Measurements from ENCODE around the gene OFD1.

OFD1 gene

DNA sequence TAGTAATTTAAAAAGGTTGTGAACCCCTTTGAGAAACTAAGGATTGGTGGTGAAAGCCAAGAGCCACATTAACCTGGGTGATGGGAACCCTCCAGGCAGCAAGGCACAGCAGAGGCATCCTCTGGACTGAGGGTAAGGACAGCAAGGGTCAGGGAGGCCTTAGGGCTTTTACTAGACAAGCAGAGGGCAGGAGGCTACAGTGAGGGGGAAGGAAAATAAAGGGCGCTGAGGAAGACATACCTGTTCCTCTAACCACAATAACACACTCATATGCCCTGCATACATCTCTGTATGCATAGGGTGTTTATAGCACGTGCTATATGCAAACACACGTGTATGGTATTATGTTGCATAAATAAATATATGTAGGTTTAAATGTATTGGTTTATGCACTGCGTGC is 63.6 kb downstream of the OFD1 start:
- no peak for DNase-seq (ENCODE audit: extremely low read depth, low read depth)
- no peak for TF ChIP-seq CTCF (IDR thresholded peaks at IDR 0.05; ENCODE audit: low read depth, low read length, missing control alignments)
- no peak overlapping the region for H3K4me3 ChIP-seq (replicated peaks; ENCODE audit: low read depth, low read length)

GRCh38 chrX:13803116-13803515 is 68.6 kb downstream of the OFD1 start:
- TF ChIP-seq CTCF (IDR thresholded peaks at IDR 0.05; ENCODE audit: low read depth, low read length, missing control alignments) = no peak
- H3K4me3 ChIP-seq (replicated peaks; ENCODE audit: low read depth, low read length) = no peak overlapping the region
- no peak for DNase-seq (ENCODE audit: extremely low read depth, low read depth)

DNA sequence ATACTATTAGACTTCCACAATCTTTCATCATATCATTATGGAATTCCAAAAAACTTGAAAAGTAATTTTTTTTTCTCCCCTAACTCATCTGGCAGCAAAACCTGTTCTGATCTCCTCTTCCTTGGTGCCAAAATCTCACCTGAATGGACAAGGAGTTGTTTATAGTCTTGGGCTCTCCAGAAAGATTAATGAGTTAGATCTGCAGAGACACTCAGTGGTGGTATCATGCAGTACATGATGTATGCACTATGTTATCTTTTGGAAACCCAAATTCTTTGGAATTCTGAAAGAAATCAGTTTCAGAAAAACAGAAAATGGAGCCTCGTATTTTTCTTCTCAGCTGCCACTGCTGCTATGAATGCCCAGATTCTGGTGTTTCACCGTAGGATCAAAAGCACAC is 70.7 kb downstream of the OFD1 start:
- no peak for DNase-seq (ENCODE audit: extremely low read depth, low read depth)
- TF ChIP-seq CTCF (IDR thresholded peaks at IDR 0.05; ENCODE audit: low read depth, low read length, missing control alignments) = no peak
- H3K4me3 ChIP-seq (replicated peaks; ENCODE audit: low read depth, low read length) = no peak overlapping the region

DNA sequence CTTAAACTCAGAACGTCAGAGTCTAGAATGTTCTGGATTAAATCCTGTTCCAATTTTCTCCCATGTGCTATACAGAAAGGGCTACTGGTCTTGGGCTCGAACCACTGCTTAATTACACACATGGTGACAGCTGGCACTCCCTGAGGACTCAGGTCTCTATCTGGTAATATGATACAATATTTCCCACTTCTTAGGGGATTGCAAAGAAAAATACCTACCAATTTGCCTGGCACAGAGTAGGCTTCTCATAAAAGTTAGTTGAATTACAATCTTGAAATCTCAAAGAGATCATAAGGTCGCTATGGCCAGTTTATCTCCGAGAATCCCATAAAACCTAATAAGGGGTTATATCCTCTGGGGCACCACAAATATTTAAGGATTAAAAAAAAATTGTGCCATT is 73.7 kb downstream of the OFD1 start:
- H3K4me3 ChIP-seq (replicated peaks; ENCODE audit: low read depth, low read length) = no peak overlapping the region
- no peak for TF ChIP-seq CTCF (IDR thresholded peaks at IDR 0.05; ENCODE audit: low read depth, low read length, missing control alignments)
- DNase-seq (ENCODE audit: extremely low read depth, low read depth) = no peak

- no peak for TF ChIP-seq CTCF (IDR thresholded peaks at IDR 0.05; ENCODE audit: low read depth, low read length, missing control alignments)
- no peak for DNase-seq (ENCODE audit: extremely low read depth, low read depth)
- H3K4me3 ChIP-seq (replicated peaks; ENCODE audit: low read depth, low read length) = no peak overlapping the region
These were observed 74.3 kb downstream of the OFD1 start for GRCh38 chrX:13808865-13809264.

DNA sequence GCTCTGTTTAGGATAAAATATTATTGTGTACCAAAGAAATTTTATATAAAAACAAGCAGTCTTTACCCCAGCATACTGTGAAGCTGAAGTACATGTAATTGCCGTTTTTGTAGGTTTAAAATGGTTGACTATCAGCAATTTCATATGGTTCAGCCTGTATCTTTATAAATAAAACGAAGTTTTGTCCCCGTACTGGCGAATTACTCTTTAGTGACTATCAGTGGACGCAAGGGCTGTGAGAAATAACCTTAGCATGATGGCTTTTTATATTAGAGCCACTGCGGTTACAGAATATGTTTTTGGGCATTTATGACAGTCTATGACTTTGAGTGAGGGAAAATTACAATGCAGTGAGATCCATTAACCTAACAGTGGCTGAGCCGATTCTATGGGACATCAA is 81.1 kb downstream of the OFD1 start:
- H3K4me3 ChIP-seq (replicated peaks; ENCODE audit: low read depth, low read length) = no peak overlapping the region
- DNase-seq (ENCODE audit: extremely low read depth, low read depth) = no peak
- TF ChIP-seq CTCF (IDR thresholded peaks at IDR 0.05; ENCODE audit: low read depth, low read length, missing control alignments) = no peak

- H3K4me3 ChIP-seq (replicated peaks; ENCODE audit: low read depth, low read length) = no peak overlapping the region
- DNase-seq (ENCODE audit: extremely low read depth, low read depth) = no peak
- no peak for TF ChIP-seq CTCF (IDR thresholded peaks at IDR 0.05; ENCODE audit: low read depth, low read length, missing control alignments)
These were observed 81.6 kb downstream of the OFD1 start for GRCh38 chrX:13816176-13816575.

Measured in HFF-Myc (cell line).